DMS79 treated with DMSO at 0.1 percent for 48 hours (cell line): ENCODE data around the gene CYP4F22.
"Not testable (repeated sequence)": the region's sequence is repeated elsewhere in the genome, so short reads cannot be mapped to it uniquely, and the experiment has no call there.

ENCODE experiments used
- DNase-seq: peaks from one replicate; lab custom pipeline; 2025; lab: John Stamatoyannopoulos, UW

Gene CYP4F22

GRCh38 chr19:15488489-15489226, 19.7 kb upstream of the CYP4F22 start:
- no peak for DNase-seq

GRCh38 chr19:15495151-15495550, 13.2 kb upstream of the CYP4F22 start:
- DNase-seq: no peak

- no peak for DNase-seq
Observed at GRCh38 chr19:15498156-15498858, 10.0 kb upstream of the CYP4F22 start.

- DNase-seq: no peak
Observed at GRCh38 chr19:15498910-15499309, 9.4 kb upstream of the CYP4F22 start.

- no peak for DNase-seq
Observed at GRCh38 chr19:15501596-15501995, 6.7 kb upstream of the CYP4F22 start.

- no peak for DNase-seq
Observed at GRCh38 chr19:15502264-15502663, 6.1 kb upstream of the CYP4F22 start.

GRCh38 chr19:15506074-15506571, 2.2 kb upstream of the CYP4F22 start:
- no peak for DNase-seq

- no peak for DNase-seq
Observed at GRCh38 chr19:15507068-15508034, 974 bp upstream of the CYP4F22 start.

GRCh38 chr19:15511671-15512424, 3.5 kb downstream of the CYP4F22 start:
- DNase-seq: no peak

- DNase-seq: not testable (repeated sequence)
Observed at GRCh38 chr19:15515227-15515625, 6.9 kb downstream of the CYP4F22 start.

GRCh38 chr19:15516363-15516762, 8.0 kb downstream of the CYP4F22 start:
- no peak for DNase-seq

GRCh38 chr19:15517778-15518177, 9.5 kb downstream of the CYP4F22 start:
- DNase-seq: no peak

- no peak for DNase-seq
Observed at GRCh38 chr19:15519433-15519976, 11.2 kb downstream of the CYP4F22 start.

GRCh38 chr19:15524781-15525180, 16.5 kb downstream of the CYP4F22 start:
- DNase-seq: no peak

- DNase-seq: no peak
Observed at GRCh38 chr19:15525291-15525690, 17.0 kb downstream of the CYP4F22 start.

- no peak for DNase-seq
Observed at GRCh38 chr19:15526408-15526807, 18.1 kb downstream of the CYP4F22 start.

GRCh38 chr19:15527705-15528104, 19.4 kb downstream of the CYP4F22 start:
- DNase-seq: no peak

- DNase-seq: no peak
Observed at GRCh38 chr19:15529774-15530372, 21.5 kb downstream of the CYP4F22 start.

- DNase-seq: no peak
Observed at GRCh38 chr19:15532779-15533521, 24.6 kb downstream of the CYP4F22 start.

GRCh38 chr19:15533522-15533830, 25.2 kb downstream of the CYP4F22 start:
- DNase-seq: not testable (repeated sequence)
